Measurements from ENCODE around the gene DUSP9.
"Not testable (repeated sequence)": the region's sequence is repeated elsewhere in the genome, so short reads cannot be mapped to it uniquely, and the experiment has no call there.

DNA sequence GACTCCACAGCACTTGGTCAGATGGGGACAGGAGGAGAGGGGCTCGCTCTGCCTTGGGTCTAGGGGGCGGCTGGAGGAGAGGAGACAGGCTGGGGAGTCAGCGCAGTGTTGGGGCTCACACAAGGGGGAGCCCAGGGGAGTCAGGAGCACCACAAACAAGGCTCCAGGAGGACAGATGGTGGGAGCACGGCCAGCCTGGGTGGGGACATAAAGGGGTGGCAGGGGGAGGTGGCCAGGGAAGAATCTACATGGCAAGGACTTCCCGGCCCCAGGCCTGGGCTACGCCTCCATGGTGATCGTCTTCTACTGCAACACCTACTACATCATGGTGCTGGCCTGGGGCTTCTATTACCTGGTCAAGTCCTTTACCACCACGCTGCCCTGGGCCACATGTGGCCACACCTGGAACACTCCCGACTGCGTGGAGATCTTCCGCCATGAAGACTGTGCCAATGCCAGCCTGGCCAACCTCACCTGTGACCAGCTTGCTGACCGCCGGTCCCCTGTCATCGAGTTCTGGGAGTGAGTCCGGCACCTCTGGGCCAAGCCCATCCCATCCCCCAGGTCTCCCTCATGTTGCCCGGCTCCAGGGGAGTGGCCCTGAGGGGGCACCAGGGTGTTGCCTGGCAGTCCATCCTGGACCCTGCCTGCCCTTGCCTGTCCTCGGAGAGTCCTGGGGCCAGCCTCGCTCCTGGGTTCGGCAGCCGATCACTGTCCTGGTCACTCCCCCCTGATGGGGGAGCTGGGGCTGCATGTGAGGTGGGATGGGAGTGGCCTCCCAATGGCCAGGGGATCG is 44.2 kb downstream of the DUSP9 start:
- TF ChIP-seq CTCF (IDR thresholded peaks at IDR 0.05; ENCODE audit: insufficient read depth, low read length); POLR2AphosphoS5 (IDR thresholded peaks at IDR 0.05; ENCODE audit: low read depth); GABPA (IDR thresholded peaks at IDR 0.05; ENCODE audit: low read depth); SPI1 (IDR thresholded peaks at IDR 0.05; ENCODE audit: borderline replicate concordance, low read depth): not testable (repeated sequence)
- TF ChIP-seq, protein P1, sequence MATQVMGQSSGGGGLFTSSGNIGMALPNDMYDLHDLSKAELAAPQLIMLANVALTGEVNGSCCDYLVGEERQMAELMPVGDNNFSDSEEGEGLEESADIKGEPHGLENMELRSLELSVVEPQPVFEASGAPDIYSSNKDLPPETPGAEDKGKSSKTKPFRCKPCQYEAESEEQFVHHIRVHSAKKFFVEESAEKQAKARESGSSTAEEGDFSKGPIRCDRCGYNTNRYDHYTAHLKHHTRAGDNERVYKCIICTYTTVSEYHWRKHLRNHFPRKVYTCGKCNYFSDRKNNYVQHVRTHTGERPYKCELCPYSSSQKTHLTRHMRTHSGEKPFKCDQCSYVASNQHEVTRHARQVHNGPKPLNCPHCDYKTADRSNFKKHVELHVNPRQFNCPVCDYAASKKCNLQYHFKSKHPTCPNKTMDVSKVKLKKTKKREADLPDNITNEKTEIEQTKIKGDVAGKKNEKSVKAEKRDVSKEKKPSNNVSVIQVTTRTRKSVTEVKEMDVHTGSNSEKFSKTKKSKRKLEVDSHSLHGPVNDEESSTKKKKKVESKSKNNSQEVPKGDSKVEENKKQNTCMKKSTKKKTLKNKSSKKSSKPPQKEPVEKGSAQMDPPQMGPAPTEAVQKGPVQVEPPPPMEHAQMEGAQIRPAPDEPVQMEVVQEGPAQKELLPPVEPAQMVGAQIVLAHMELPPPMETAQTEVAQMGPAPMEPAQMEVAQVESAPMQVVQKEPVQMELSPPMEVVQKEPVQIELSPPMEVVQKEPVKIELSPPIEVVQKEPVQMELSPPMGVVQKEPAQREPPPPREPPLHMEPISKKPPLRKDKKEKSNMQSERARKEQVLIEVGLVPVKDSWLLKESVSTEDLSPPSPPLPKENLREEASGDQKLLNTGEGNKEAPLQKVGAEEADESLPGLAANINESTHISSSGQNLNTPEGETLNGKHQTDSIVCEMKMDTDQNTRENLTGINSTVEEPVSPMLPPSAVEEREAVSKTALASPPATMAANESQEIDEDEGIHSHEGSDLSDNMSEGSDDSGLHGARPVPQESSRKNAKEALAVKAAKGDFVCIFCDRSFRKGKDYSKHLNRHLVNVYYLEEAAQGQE (IDR thresholded peaks at IDR 0.05; ENCODE audit: insufficient replicate concordance, low read depth), result not testable (repeated sequence)

Measured in HL-60 (cell line).